Naive thymus-derived CD4-positive, alpha-beta T cell (primary cell): ENCODE results near the gene CBFA2T2. TPM values are rescaled to one million over a fixed set of nuclear protein-coding genes. Genes with fewer than 3 reads are reported as not detected.

ENCODE experiments used
- ATAC-seq: fragments of 150-1000 bp; cut with Tn5 transposase; 2 replicates; pipeline ENCODE4 v1.10.0; 2021; ENCODE audit warnings: mild to moderate bottlenecking, moderate library complexity
- CTCF ChIA-PET: fragments of 350-600 bp; sonication (Branson Sonifier 250); formaldehyde crosslinking; loops from one replicate; lab custom pipeline; 2021; ENCODE audit warnings: antibody characterized with exemption; lab: Charles Lee
- POLR2A ChIA-PET: fragments of 350-600 bp; sonication (Branson Sonifier 250); formaldehyde crosslinking; loops from one replicate; lab custom pipeline; 2021; ENCODE audit warnings: antibody characterized with exemption, inconsistent platforms; lab: Charles Lee
- DNase-seq, 9 donors: peaks; one replicate each; pipeline versions ENCODE4 v3.0.0 to v3.0.0-alpha.2; 2020 to 2022; ENCODE audit warnings: mixed read lengths in 1 of 9
- H3K27ac ChIP-seq: one replicate; pipeline ENCODE4 v1.7.0; 2013; ENCODE audit warnings: mild to moderate bottlenecking, low read depth, low read length, moderate library complexity
- H3K27me3 ChIP-seq, 2 donors: one replicate each; pipeline ENCODE4 v1.7.0; 2013; ENCODE audit warnings: low read length in 2 of 2, mild to moderate bottlenecking in 2 of 2, moderate library complexity in 2 of 2; ENCODE audit not compliant: control insufficient read depth in 2 of 2, insufficient read depth in 2 of 2
- H3K36me3 ChIP-seq, 3 experiments: 1 replicate in 2 of 3; 2 replicates in 1 of 3; pipeline ENCODE4 v1.7.0; 2013; ENCODE audit warnings: low read length in 3 of 3, mild to moderate bottlenecking in 3 of 3, moderate library complexity in 1 of 3; ENCODE audit not compliant: insufficient read depth in 3 of 3, control insufficient read depth in 2 of 3
- H3K4me1 ChIP-seq, 2 donors: one replicate each; pipeline ENCODE4 v1.7.0; 2013; ENCODE audit warnings: low read length in 2 of 2, mild to moderate bottlenecking in 2 of 2, moderate library complexity in 1 of 2; ENCODE audit not compliant: control insufficient read depth in 2 of 2, insufficient read depth in 2 of 2
- H3K4me3 ChIP-seq: 2 replicates; pipeline ENCODE4 v1.7.0; 2013; ENCODE audit warnings: mild to moderate bottlenecking, low read length
- H3K9me3 ChIP-seq, 3 experiments: 1 replicate in 2 of 3; 2 replicates in 1 of 3; pipeline ENCODE4 v1.7.0; 2013; ENCODE audit warnings: low read length in 3 of 3; ENCODE audit not compliant: control insufficient read depth in 2 of 3
- H3K27ac Mint-ChIP-seq, 9 donors: one replicate each; pipeline ENCODE4 v1.8.0; 2020 to 2022; ENCODE audit warnings: mixed read lengths in 9 of 9, mild to moderate bottlenecking in 8 of 9, moderate library complexity in 5 of 9, inconsistent platforms in 2 of 9
- H3K27me3 Mint-ChIP-seq, 5 donors: one replicate each; pipeline ENCODE4 v1.8.0; 2021 to 2022; ENCODE audit warnings: mixed read lengths in 5 of 5, mild to moderate bottlenecking in 1 of 5
- H3K36me3 Mint-ChIP-seq, 5 donors: one replicate each; pipeline ENCODE4 v1.8.0; 2020 to 2022; ENCODE audit warnings: mixed read lengths in 5 of 5, mild to moderate bottlenecking in 3 of 5, inconsistent platforms in 1 of 5
- H3K4me1 Mint-ChIP-seq, 7 donors: one replicate each; pipeline ENCODE4 v1.8.0; 2020 to 2022; ENCODE audit warnings: mixed read lengths in 7 of 7, mild to moderate bottlenecking in 3 of 7, inconsistent platforms in 1 of 7
- H3K4me3 Mint-ChIP-seq, 10 donors: one replicate each; pipeline ENCODE4 v1.8.0; 2020 to 2022; ENCODE audit warnings: mild to moderate bottlenecking in 10 of 10, mixed read lengths in 10 of 10, moderate library complexity in 6 of 10, inconsistent platforms in 2 of 10
- H3K9me3 Mint-ChIP-seq, 11 donors: one replicate each; pipeline ENCODE4 v1.8.0; 2020 to 2022; ENCODE audit warnings: mixed read lengths in 11 of 11, mild to moderate bottlenecking in 4 of 11, inconsistent platforms in 1 of 11, moderate library complexity in 1 of 11
- intact Hi-C, 2 donors: fragments of 100-400 bp; cut with micrococcal nuclease; formaldehyde crosslinking; loops; one replicate each; pipeline ENCODE4 v1.15.1; 2023
- polyA plus RNA-seq, 2 donors: library from polyadenylated mRNA; unstranded; fragments of 300-500 nt; fragmentation: Illumina TruSeq; gene quantifications; one replicate each; pipeline ENCODE4 v1.2.3, GENCODE V29; 2021
- total RNA-seq, 6 experiments: library from RNA in 5 of 6; stranded (reverse) in 5 of 6; gene quantifications; 1 replicate in 5 of 6; 2 replicates in 1 of 6; pipeline ENCODE4 v1.2.3 and lab custom pipeline; 2021 to 2026

The CBFA2T2 gene
- total and polyA plus RNA-seq, 7 experiments from 2014 or later: 13.5 to 37.8 (median 26.8) TPM

- DNase-seq (no peak), ATAC-seq (no peak)
- intact Hi-C loops: no loop called here
- Histone ChIP-seq H3K4me1 (peaks cover 23 to 46% of the 10 kb centered on the region in 2 donors), H3K4me3 (no peak overlapping the region), H3K27me3 (no peaks in the 10 kb centered on the region), H3K27ac (no peak overlapping the region), H3K9me3 (no peaks in the 10 kb centered on the region), H3K36me3 (no peaks in the 10 kb centered on the region)
- Mint-ChIP-seq H3K4me1 (peaks cover 34 to 80% (median 56%) of the 10 kb centered on the region in 7 donors), H3K9me3 (no peaks in the 10 kb centered on the region), H3K27ac (peak overlapping the region in 4 of 9 donors; percentile 14 to 63 (median 54)), H3K36me3 (peaks cover 0 to 31% (median 0%) of the 10 kb centered on the region in 5 donors), H3K27me3 (no peaks in the 10 kb centered on the region), H3K4me3 (peak overlapping the region in 6 of 10 donors; percentile 17 to 70 (median 50))
- ChIA-PET CTCF (interaction anchor here (1.0 kb wide), 1 partner anchor 9 kb away, joined by 3 read pairs; no protein-coding TSS in a partner anchor), POLR2A (interaction anchor here (4.8 kb wide), 1 partner anchor 13 kb away, joined by 32 read pairs; the partner anchor contains the start of gene C20orf144)
Observed at GRCh38 chr20:33676121-33676520, 186.2 kb downstream of the CBFA2T2 start.

- Histone ChIP-seq H3K36me3 (no peaks in the 10 kb centered on the region), H3K27me3 (no peaks in the 10 kb centered on the region), H3K4me3 (no peak overlapping the region), H3K27ac (no peak overlapping the region), H3K9me3 (no peaks in the 10 kb centered on the region), H3K4me1 (peaks cover 23 to 46% of the 10 kb centered on the region in 2 donors)
- ChIA-PET CTCF (interaction anchor here (1.0 to 5.7 kb wide), 2 partner anchors 9 kb away, joined by 3 to 33 read pairs; partner anchors contain the start of gene ACTL10), POLR2A (interaction anchor here (6.8 kb wide), 1 partner anchor 11 kb away, joined by 75 read pairs; the partner anchor contains the start of gene ACTL10)
- H3K4me3 Mint-ChIP-seq: peak overlapping the region in 3 of 10 donors; percentile 4 to 53 (median 31)
- H3K9me3 Mint-ChIP-seq: no peaks in the 10 kb centered on the region
- H3K27me3 Mint-ChIP-seq: no peaks in the 10 kb centered on the region
- peak overlapping the region in 8 of 9 donors; percentile 42 to 92 (median 78) for H3K27ac Mint-ChIP-seq
- H3K4me1 Mint-ChIP-seq: peaks cover 36 to 84% (median 59%) of the 10 kb centered on the region in 7 donors
- H3K36me3 Mint-ChIP-seq: peaks cover 0 to 28% (median 0%) of the 10 kb centered on the region in 5 donors
- intact Hi-C loops: no loop called here
- DNase-seq (no peak), ATAC-seq (no peak)
Observed at GRCh38 chr20:33676652-33677645, 187.1 kb downstream of the CBFA2T2 start.

- Mint-ChIP-seq H3K9me3 (no peaks in the 10 kb centered on the region), H3K4me3 (peak overlapping the region; percentile 49 to 87 (median 73)), H3K27me3 (no peaks in the 10 kb centered on the region), H3K4me1 (peaks cover 36 to 84% (median 49%) of the 10 kb centered on the region in 7 donors), H3K36me3 (peaks cover 0 to 28% (median 0%) of the 10 kb centered on the region in 5 donors), H3K27ac (peak overlapping the region; percentile 77 to 92 (median 86))
- no peaks in the 10 kb centered on the region for H3K9me3 ChIP-seq
- peaks cover 23 to 45% of the 10 kb centered on the region in 2 donors for H3K4me1 ChIP-seq
- DNase-seq: no peak
- ATAC-seq: no peak
- ChIA-PET POLR2A (interaction anchor here (0.6 to 6.8 kb wide), 6 partner anchors 12 to 141 kb away, joined by 3 to 75 read pairs (median 15); partner anchors contain the start of genes ACTL10, PXMP4 and ZNF341), CTCF (interaction anchor here (0.8 to 5.7 kb wide), 3 partner anchors 10 to 42 kb away, joined by 3 to 33 read pairs (median 3); partner anchors contain the start of genes ACTL10 and PXMP4)
- peak overlapping the region; percentile 50 for H3K27ac ChIP-seq
- H3K4me3 ChIP-seq: no peak overlapping the region
- intact Hi-C loops: loop anchor here in 1 of 2 donors (2.0 kb wide), 1 partner anchor 55 kb away; no protein-coding TSS in a partner anchor
- no peaks in the 10 kb centered on the region for H3K36me3 ChIP-seq
- no peaks in the 10 kb centered on the region for H3K27me3 ChIP-seq
Observed at GRCh38 chr20:33677991-33678702, 188.3 kb downstream of the CBFA2T2 start.

- Mint-ChIP-seq H3K4me1 (peaks cover 29 to 85% (median 44%) of the 10 kb centered on the region in 7 donors), H3K9me3 (no peaks in the 10 kb centered on the region), H3K36me3 (peaks cover 0 to 27% (median 0%) of the 10 kb centered on the region in 5 donors), H3K27me3 (no peaks in the 10 kb centered on the region), H3K27ac (peak overlapping the region in 8 of 9 donors; percentile 28 to 92 (median 81)), H3K4me3 (peak overlapping the region in 9 of 10 donors; percentile 29 to 87 (median 72))
- no peaks in the 10 kb centered on the region for H3K9me3 ChIP-seq
- H3K27me3 ChIP-seq: no peaks in the 10 kb centered on the region
- ChIA-PET POLR2A (interaction anchor here (0.6 to 6.8 kb wide), 7 partner anchors 8 to 52 kb away, joined by 3 to 75 read pairs (median 11); partner anchors contain the start of genes ACTL10, PXMP4 and ZNF341), CTCF (interaction anchor here (0.6 to 5.7 kb wide), 5 partner anchors 9 to 63 kb away, joined by 3 to 33 read pairs (median 3); partner anchors contain the start of genes ACTL10, PXMP4 and ZNF341)
- no peak overlapping the region for H3K4me3 ChIP-seq
- DNase-seq: no peak
- no peaks in the 10 kb centered on the region for H3K36me3 ChIP-seq
- H3K27ac ChIP-seq: no peak overlapping the region
- H3K4me1 ChIP-seq: peaks cover 13 to 33% of the 10 kb centered on the region in 2 donors
- ATAC-seq: peak; percentile 59
- intact Hi-C loops: loop anchor here in 1 of 2 donors (2.0 kb wide), 1 partner anchor 53 kb away; no protein-coding TSS in a partner anchor
Observed at GRCh38 chr20:33679758-33680485, 190.0 kb downstream of the CBFA2T2 start.

GRCh38 chr20:33680686-33681085 is 190.8 kb downstream of the CBFA2T2 start:
- DNase-seq: no peak
- H3K36me3 ChIP-seq: no peaks in the 10 kb centered on the region
- ChIA-PET POLR2A (interaction anchor here (0.9 to 6.8 kb wide), 3 partner anchors 9 to 33 kb away, joined by 3 to 75 read pairs (median 19); partner anchors contain the start of gene ACTL10), CTCF (interaction anchor here (0.5 to 5.7 kb wide), 3 partner anchors 13 to 134 kb away, joined by 3 to 33 read pairs (median 7); partner anchors contain the start of gene ACTL10)
- H3K27ac Mint-ChIP-seq: peak overlapping the region in 2 of 9 donors; percentile 29 to 87
- intact Hi-C loops: no loop called here
- peak overlapping the region in 3 of 10 donors; percentile 38 to 49 (median 44) for H3K4me3 Mint-ChIP-seq
- no peaks in the 10 kb centered on the region for H3K27me3 Mint-ChIP-seq
- no peaks in the 10 kb centered on the region for H3K27me3 ChIP-seq
- no peaks in the 10 kb centered on the region for H3K9me3 ChIP-seq
- peaks cover 13 to 34% of the 10 kb centered on the region in 2 donors for H3K4me1 ChIP-seq
- H3K4me3 ChIP-seq: no peak overlapping the region
- H3K9me3 Mint-ChIP-seq: no peaks in the 10 kb centered on the region
- H3K4me1 Mint-ChIP-seq: peaks cover 28 to 80% (median 41%) of the 10 kb centered on the region in 7 donors
- peaks cover 0 to 24% (median 0%) of the 10 kb centered on the region in 5 donors for H3K36me3 Mint-ChIP-seq
- no peak overlapping the region for H3K27ac ChIP-seq
- ATAC-seq: no peak
